ENCODE data around the gene DAB2IP.

- TF ChIP-seq CTCF (IDR thresholded peaks at IDR 0.05) (no peak), POLR2A (IDR thresholded peaks at IDR 0.05) (no peak)
These were observed 8.0 kb upstream of the DAB2IP start for GRCh38 chr9:121643473-121643872.

Measured in tibial nerve (tissue), 3 donors.